Measurements from ENCODE around the gene HYAL3. TPM values are rescaled to one million over a fixed set of nuclear protein-coding genes. Genes with fewer than 3 reads are reported as not detected.

The HYAL3 gene
- total and polyA plus RNA-seq, 2 of the 13 experiments (the other 11 are each of a cell fraction or from before 2014, with no cell fraction given) = 5.5 to 10.4 TPM

GRCh38 chr3:50299929-50300680, 900 bp upstream of the HYAL3 start (continued):
- no peak for TF ChIP-seq KAT2B (IDR thresholded peaks at IDR 0.05; ENCODE audit: borderline replicate concordance, low read depth, low read length)
- no peak for TF ChIP-seq HDAC6 (IDR thresholded peaks at IDR 0.05; ENCODE audit: low read depth, low read length)
- TF ChIP-seq RAD51 (IDR thresholded peaks at IDR 0.05; ENCODE audit: borderline replicate concordance) = no peak
- TF ChIP-seq, protein P1, sequence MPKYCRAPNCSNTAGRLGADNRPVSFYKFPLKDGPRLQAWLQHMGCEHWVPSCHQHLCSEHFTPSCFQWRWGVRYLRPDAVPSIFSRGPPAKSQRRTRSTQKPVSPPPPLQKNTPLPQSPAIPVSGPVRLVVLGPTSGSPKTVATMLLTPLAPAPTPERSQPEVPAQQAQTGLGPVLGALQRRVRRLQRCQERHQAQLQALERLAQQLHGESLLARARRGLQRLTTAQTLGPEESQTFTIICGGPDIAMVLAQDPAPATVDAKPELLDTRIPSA (CRISPR knock-in tag; IDR thresholded peaks at IDR 0.05; ENCODE audit: borderline replicate concordance) = no peak
- TF ChIP-seq MXI1 (IDR thresholded peaks at IDR 0.05; ENCODE audit: borderline replicate concordance, low read depth, low read length) = 0 out of 3 replicates have a peak, but pooled peaks have one; percentile 20
- TF ChIP-seq ZNF83 (CRISPR knock-in tag; IDR thresholded peaks at IDR 0.05; ENCODE audit: borderline replicate concordance) = no peak
- no peak for TF ChIP-seq CEBPG (CRISPR knock-in tag; IDR thresholded peaks at IDR 0.05)
- TF ChIP-seq ZNF430 (CRISPR knock-in tag; IDR thresholded peaks at IDR 0.05) = 0 out of 2 replicates have a peak, but pooled peaks have one; percentile 30
- no peak for TF ChIP-seq ZNF281 (CRISPR knock-in tag; IDR thresholded peaks at IDR 0.05; ENCODE audit: borderline replicate concordance)
- no peak for TF ChIP-seq ZNF773 (CRISPR knock-in tag; IDR thresholded peaks at IDR 0.05; ENCODE audit: borderline replicate concordance)
- TF ChIP-seq, protein P2, sequence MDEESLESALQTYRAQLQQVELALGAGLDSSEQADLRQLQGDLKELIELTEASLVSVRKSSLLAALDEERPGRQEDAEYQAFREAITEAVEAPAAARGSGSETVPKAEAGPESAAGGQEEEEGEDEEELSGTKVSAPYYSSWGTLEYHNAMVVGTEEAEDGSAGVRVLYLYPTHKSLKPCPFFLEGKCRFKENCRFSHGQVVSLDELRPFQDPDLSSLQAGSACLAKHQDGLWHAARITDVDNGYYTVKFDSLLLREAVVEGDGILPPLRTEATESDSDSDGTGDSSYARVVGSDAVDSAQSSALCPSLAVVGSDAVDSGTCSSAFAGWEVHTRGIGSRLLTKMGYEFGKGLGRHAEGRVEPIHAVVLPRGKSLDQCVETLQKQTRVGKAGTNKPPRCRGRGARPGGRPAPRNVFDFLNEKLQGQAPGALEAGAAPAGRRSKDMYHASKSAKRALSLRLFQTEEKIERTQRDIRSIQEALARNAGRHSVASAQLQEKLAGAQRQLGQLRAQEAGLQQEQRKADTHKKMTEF (CRISPR knock-in tag; IDR thresholded peaks at IDR 0.05) = no peak
- TF ChIP-seq SALL1 (CRISPR knock-in tag; IDR thresholded peaks at IDR 0.05) = peak; percentile 27; the same call in 1 of the 2 replicates
- no peak for TF ChIP-seq ZBTB20 (CRISPR knock-in tag; IDR thresholded peaks at IDR 0.05; ENCODE audit: borderline replicate concordance, low read depth)
- TF ChIP-seq ZNF20 (CRISPR knock-in tag; IDR thresholded peaks at IDR 0.05) = no peak
- TF ChIP-seq, protein P3, sequence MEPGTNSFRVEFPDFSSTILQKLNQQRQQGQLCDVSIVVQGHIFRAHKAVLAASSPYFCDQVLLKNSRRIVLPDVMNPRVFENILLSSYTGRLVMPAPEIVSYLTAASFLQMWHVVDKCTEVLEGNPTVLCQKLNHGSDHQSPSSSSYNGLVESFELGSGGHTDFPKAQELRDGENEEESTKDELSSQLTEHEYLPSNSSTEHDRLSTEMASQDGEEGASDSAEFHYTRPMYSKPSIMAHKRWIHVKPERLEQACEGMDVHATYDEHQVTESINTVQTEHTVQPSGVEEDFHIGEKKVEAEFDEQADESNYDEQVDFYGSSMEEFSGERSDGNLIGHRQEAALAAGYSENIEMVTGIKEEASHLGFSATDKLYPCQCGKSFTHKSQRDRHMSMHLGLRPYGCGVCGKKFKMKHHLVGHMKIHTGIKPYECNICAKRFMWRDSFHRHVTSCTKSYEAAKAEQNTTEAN (CRISPR knock-in tag; conservative IDR thresholded peaks at IDR 0.05) = no peak
- TF ChIP-seq, protein P4, sequence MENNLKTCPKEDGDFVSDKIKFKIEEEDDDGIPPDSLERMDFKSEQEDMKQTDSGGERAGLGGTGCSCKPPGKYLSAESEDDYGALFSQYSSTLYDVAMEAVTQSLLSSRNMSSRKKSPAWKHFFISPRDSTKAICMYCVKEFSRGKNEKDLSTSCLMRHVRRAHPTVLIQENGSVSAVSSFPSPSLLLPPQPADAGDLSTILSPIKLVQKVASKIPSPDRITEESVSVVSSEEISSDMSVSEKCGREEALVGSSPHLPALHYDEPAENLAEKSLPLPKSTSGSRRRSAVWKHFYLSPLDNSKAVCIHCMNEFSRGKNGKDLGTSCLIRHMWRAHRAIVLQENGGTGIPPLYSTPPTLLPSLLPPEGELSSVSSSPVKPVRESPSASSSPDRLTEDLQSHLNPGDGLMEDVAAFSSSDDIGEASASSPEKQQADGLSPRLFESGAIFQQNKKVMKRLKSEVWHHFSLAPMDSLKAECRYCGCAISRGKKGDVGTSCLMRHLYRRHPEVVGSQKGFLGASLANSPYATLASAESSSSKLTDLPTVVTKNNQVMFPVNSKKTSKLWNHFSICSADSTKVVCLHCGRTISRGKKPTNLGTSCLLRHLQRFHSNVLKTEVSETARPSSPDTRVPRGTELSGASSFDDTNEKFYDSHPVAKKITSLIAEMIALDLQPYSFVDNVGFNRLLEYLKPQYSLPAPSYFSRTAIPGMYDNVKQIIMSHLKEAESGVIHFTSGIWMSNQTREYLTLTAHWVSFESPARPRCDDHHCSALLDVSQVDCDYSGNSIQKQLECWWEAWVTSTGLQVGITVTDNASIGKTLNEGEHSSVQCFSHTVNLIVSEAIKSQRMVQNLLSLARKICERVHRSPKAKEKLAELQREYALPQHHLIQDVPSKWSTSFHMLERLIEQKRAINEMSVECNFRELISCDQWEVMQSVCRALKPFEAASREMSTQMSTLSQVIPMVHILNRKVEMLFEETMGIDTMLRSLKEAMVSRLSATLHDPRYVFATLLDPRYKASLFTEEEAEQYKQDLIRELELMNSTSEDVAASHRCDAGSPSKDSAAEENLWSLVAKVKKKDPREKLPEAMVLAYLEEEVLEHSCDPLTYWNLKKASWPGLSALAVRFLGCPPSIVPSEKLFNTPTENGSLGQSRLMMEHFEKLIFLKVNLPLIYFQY (CRISPR knock-in tag; IDR thresholded peaks at IDR 0.05; ENCODE audit: borderline replicate concordance) = no peak
- no peak for TF ChIP-seq SP4 (CRISPR knock-in tag; IDR thresholded peaks at IDR 0.05)
- no peak for TF ChIP-seq MXD1 (CRISPR knock-in tag; IDR thresholded peaks at IDR 0.05)
